ENCODE measurements around the gene PCNT. TPM values are rescaled to one million over a fixed set of nuclear protein-coding genes. Genes with fewer than 3 reads are reported as not detected.

PCNT gene
- total RNA-seq, 2 experiments from 2014 or later = 42.1 to 42.7 TPM

- H3K9me3 Mint-ChIP-seq = no peaks in the 10 kb centered on the region
- no peak overlapping the region for H3K4me3 Mint-ChIP-seq
- no peak for DNase-seq
- no peak overlapping the region for H3K27ac Mint-ChIP-seq
- CTCF ChIA-PET = no interaction called here
- intact Hi-C loops (cut with micrococcal nuclease) = no loop called here
- peaks cover 7% of the 10 kb centered on the region for H3K36me3 Mint-ChIP-seq (ENCODE audit: low read depth)
- H3K27me3 Mint-ChIP-seq (ENCODE audit: low read depth) = no peaks in the 10 kb centered on the region
- H3K4me1 Mint-ChIP-seq (ENCODE audit: low read depth) = no peaks in the 10 kb centered on the region
Measured at GRCh38 chr21:46314441-46315020, 9.4 kb upstream of the PCNT start.

- intact Hi-C loops (cut with micrococcal nuclease) = no loop called here
- peaks cover 13% of the 10 kb centered on the region for H3K4me1 Mint-ChIP-seq (ENCODE audit: low read depth)
- H3K9me3 Mint-ChIP-seq = no peaks in the 10 kb centered on the region
- H3K4me3 Mint-ChIP-seq = no peak overlapping the region
- CTCF ChIA-PET = no interaction called here
- no peak overlapping the region for H3K27ac Mint-ChIP-seq
- DNase-seq = no peak
- H3K36me3 Mint-ChIP-seq (ENCODE audit: low read depth) = peaks cover 15% of the 10 kb centered on the region
- no peaks in the 10 kb centered on the region for H3K27me3 Mint-ChIP-seq (ENCODE audit: low read depth)
Measured at GRCh38 chr21:46316708-46317324, 7.1 kb upstream of the PCNT start.

- Mint-ChIP-seq H3K27ac (no peak overlapping the region), H3K4me3 (no peak overlapping the region)
Measured at GRCh38 chr21:46317710-46318463, 6.1 kb upstream of the PCNT start.

GRCh38 chr21:46318464-46318845, 5.5 kb upstream of the PCNT start:
- Mint-ChIP-seq H3K9me3 (no peaks in the 10 kb centered on the region), H3K4me1 (ENCODE audit: low read depth) (peaks cover 18% of the 10 kb centered on the region), H3K27me3 (ENCODE audit: low read depth) (no peaks in the 10 kb centered on the region), H3K36me3 (ENCODE audit: low read depth) (peaks cover 28% of the 10 kb centered on the region), H3K27ac (no peak overlapping the region), H3K4me3 (no peak overlapping the region)
- CTCF ChIA-PET = no interaction called here
- intact Hi-C loops (cut with micrococcal nuclease) = no loop called here
- DNase-seq = no peak

More at GRCh38 chr21:46317710-46318463, 6.1 kb upstream of the PCNT start:
- no peaks in the 10 kb centered on the region for H3K9me3 Mint-ChIP-seq
- CTCF ChIA-PET = no interaction called here
- peaks cover 18% of the 10 kb centered on the region for H3K4me1 Mint-ChIP-seq (ENCODE audit: low read depth)
- intact Hi-C loops (cut with micrococcal nuclease) = no loop called here
- no peaks in the 10 kb centered on the region for H3K27me3 Mint-ChIP-seq (ENCODE audit: low read depth)
- H3K36me3 Mint-ChIP-seq (ENCODE audit: low read depth) = peaks cover 26% of the 10 kb centered on the region
- no peak for DNase-seq

GRCh38 chr21:46319186-46319585, 4.8 kb upstream of the PCNT start:
- peaks cover 28% of the 10 kb centered on the region for H3K36me3 Mint-ChIP-seq (ENCODE audit: low read depth)
- DNase-seq = no peak

GRCh38 chr21:46320331-46320801, 3.6 kb upstream of the PCNT start:
- no peaks in the 10 kb centered on the region for H3K27me3 Mint-ChIP-seq (ENCODE audit: low read depth)
- H3K4me3 Mint-ChIP-seq = no peak overlapping the region
- H3K9me3 Mint-ChIP-seq = no peaks in the 10 kb centered on the region
- peaks cover 19% of the 10 kb centered on the region for H3K4me1 Mint-ChIP-seq (ENCODE audit: low read depth)
- CTCF ChIA-PET = no interaction called here
- peaks cover 28% of the 10 kb centered on the region for H3K36me3 Mint-ChIP-seq (ENCODE audit: low read depth)
- H3K27ac Mint-ChIP-seq = no peak overlapping the region
- DNase-seq = no peak
- intact Hi-C loops (cut with micrococcal nuclease) = loop anchor here (5.0 kb wide), 1 partner anchor 1503 kb away; the partner anchor contains the start of gene SUMO3

More at GRCh38 chr21:46319186-46319585, 4.8 kb upstream of the PCNT start:
- Mint-ChIP-seq H3K27ac (no peak overlapping the region), H3K9me3 (no peaks in the 10 kb centered on the region), H3K27me3 (ENCODE audit: low read depth) (no peaks in the 10 kb centered on the region), H3K4me1 (ENCODE audit: low read depth) (peaks cover 18% of the 10 kb centered on the region), H3K4me3 (no peak overlapping the region)
- intact Hi-C loops (cut with micrococcal nuclease) = no loop called here
- CTCF ChIA-PET = no interaction called here

GRCh38 chr21:46322351-46323226, 1.4 kb upstream of the PCNT start:
- Mint-ChIP-seq H3K27me3 (ENCODE audit: low read depth) (no peaks in the 10 kb centered on the region), H3K4me1 (ENCODE audit: low read depth) (peaks cover 28% of the 10 kb centered on the region), H3K27ac (peak overlapping the region; percentile 94), H3K9me3 (no peaks in the 10 kb centered on the region), H3K36me3 (ENCODE audit: low read depth) (peaks cover 38% of the 10 kb centered on the region), H3K4me3 (peak overlapping the region; percentile 96)
- intact Hi-C loops (cut with micrococcal nuclease) = loop anchor here (1.0 to 5.0 kb wide), 5 partner anchors 26 to 1505 kb away; partner anchors contain the start of genes LSS, PCBP3 and SUMO3
- CTCF ChIA-PET = no interaction called here
- DNase-seq = peak; percentile 38

GRCh38 chr21:46323227-46323709, 688 bp upstream of the PCNT start:
- H3K27me3 Mint-ChIP-seq (ENCODE audit: low read depth) = no peaks in the 10 kb centered on the region
- H3K27ac Mint-ChIP-seq = peak overlapping the region; percentile 94
- peak overlapping the region; percentile 96 for H3K4me3 Mint-ChIP-seq
- peak; percentile 17 for DNase-seq
- CTCF ChIA-PET = interaction anchor here (0.7 kb wide), 1 partner anchor 180 kb away, joined by 3 read pairs; no protein-coding TSS in a partner anchor
- H3K4me1 Mint-ChIP-seq (ENCODE audit: low read depth) = peaks cover 28% of the 10 kb centered on the region
- no peaks in the 10 kb centered on the region for H3K9me3 Mint-ChIP-seq
- H3K36me3 Mint-ChIP-seq (ENCODE audit: low read depth) = peaks cover 39% of the 10 kb centered on the region
- intact Hi-C loops (cut with micrococcal nuclease) = loop anchor here (1.0 to 5.0 kb wide), 5 partner anchors 26 to 1506 kb away; partner anchors contain the start of genes LSS, PCBP3 and SUMO3

GRCh38 chr21:46324390-46325072, 575 bp downstream of the PCNT start:
- Mint-ChIP-seq H3K4me3 (peak overlapping the region; percentile 96), H3K9me3 (no peaks in the 10 kb centered on the region), H3K4me1 (ENCODE audit: low read depth) (peaks cover 28% of the 10 kb centered on the region), H3K36me3 (ENCODE audit: low read depth) (peaks cover 44% of the 10 kb centered on the region), H3K27me3 (ENCODE audit: low read depth) (no peaks in the 10 kb centered on the region), H3K27ac (peak overlapping the region; percentile 97)
- intact Hi-C loops (cut with micrococcal nuclease) = loop anchor here (1.0 to 5.0 kb wide), 7 partner anchors 38 to 1507 kb away; partner anchors contain the start of genes DIP2A, PRMT2, SUMO3 and YBEY
- CTCF ChIA-PET = interaction anchor here (2.2 kb wide), 1 partner anchor 181 kb away, joined by 10 read pairs; no protein-coding TSS in a partner anchor
- peak; percentile 84 for DNase-seq

- intact Hi-C loops (cut with micrococcal nuclease) = loop anchor here (2.0 kb wide), 2 partner anchors 72 to 352 kb away; no protein-coding TSS in a partner anchor
- Mint-ChIP-seq H3K27me3 (ENCODE audit: low read depth) (no peaks in the 10 kb centered on the region), H3K27ac (peak overlapping the region; percentile 16), H3K9me3 (no peaks in the 10 kb centered on the region), H3K4me1 (ENCODE audit: low read depth) (peaks cover 27% of the 10 kb centered on the region), H3K4me3 (peak overlapping the region; percentile 86), H3K36me3 (ENCODE audit: low read depth) (peaks cover 44% of the 10 kb centered on the region)
- peak; percentile 49 for DNase-seq
- CTCF ChIA-PET = interaction anchor here (0.6 to 2.2 kb wide), 9 partner anchors 9 to 352 kb away, joined by 3 to 10 read pairs (median 3); no protein-coding TSS in a partner anchor
Measured at GRCh38 chr21:46325073-46325912, 1.3 kb downstream of the PCNT start.

All from activated naive CD4-positive, alpha-beta T cell treated with anti-CD3 and anti-CD28 coated beads for 36 hours (primary cell).